Measurements from ENCODE around the gene PNPLA2.

The PNPLA2 gene

GRCh38 chr11:833114-833791 lies 14.5 kb downstream of the PNPLA2 start:
- no peaks in the 10 kb centered on the region for H3K9me3 Mint-ChIP-seq
- H3K27me3 Mint-ChIP-seq (ENCODE audit: low read depth, poor library complexity) = peaks cover 42% of the 10 kb centered on the region
- no peak overlapping the region for H3K27ac Mint-ChIP-seq
- H3K36me3 Mint-ChIP-seq (ENCODE audit: low read depth) = no peaks in the 10 kb centered on the region
- H3K4me3 Mint-ChIP-seq = peak overlapping the region; percentile 79
- H3K4me1 Mint-ChIP-seq = peaks cover 40% of the 10 kb centered on the region
- no peak for TF ChIP-seq CTCF (IDR thresholded peaks at IDR 0.05)
- DNase-seq = peak; percentile 69

GRCh38 chr11:833849-834311 lies 15.2 kb downstream of the PNPLA2 start:
- no peaks in the 10 kb centered on the region for H3K36me3 Mint-ChIP-seq (ENCODE audit: low read depth)
- no peak for TF ChIP-seq CTCF (IDR thresholded peaks at IDR 0.05)
- H3K27me3 Mint-ChIP-seq (ENCODE audit: low read depth, poor library complexity) = peaks cover 36% of the 10 kb centered on the region
- no peaks in the 10 kb centered on the region for H3K9me3 Mint-ChIP-seq
- H3K27ac Mint-ChIP-seq = no peak overlapping the region
- H3K4me1 Mint-ChIP-seq = peaks cover 33% of the 10 kb centered on the region
- no peak for DNase-seq
- H3K4me3 Mint-ChIP-seq = peak overlapping the region; percentile 79

GRCh38 chr11:834371-835316 lies 15.9 kb downstream of the PNPLA2 start:
- Mint-ChIP-seq H3K4me3 (peak overlapping the region; percentile 79), H3K27ac (no peak overlapping the region), H3K9me3 (no peaks in the 10 kb centered on the region), H3K4me1 (peaks cover 27% of the 10 kb centered on the region), H3K36me3 (ENCODE audit: low read depth) (no peaks in the 10 kb centered on the region), H3K27me3 (ENCODE audit: low read depth, poor library complexity) (peaks cover 28% of the 10 kb centered on the region)
- no peak for TF ChIP-seq CTCF (IDR thresholded peaks at IDR 0.05)
- no peak for DNase-seq

GRCh38 chr11:836274-836673 lies 17.6 kb downstream of the PNPLA2 start:
- H3K4me1 Mint-ChIP-seq = peaks cover 35% of the 10 kb centered on the region
- H3K36me3 Mint-ChIP-seq (ENCODE audit: low read depth) = peaks cover 8% of the 10 kb centered on the region
- H3K9me3 Mint-ChIP-seq = no peaks in the 10 kb centered on the region
- no peak for TF ChIP-seq CTCF (IDR thresholded peaks at IDR 0.05)
- peaks cover 15% of the 10 kb centered on the region for H3K27me3 Mint-ChIP-seq (ENCODE audit: low read depth, poor library complexity)
- H3K4me3 Mint-ChIP-seq = no peak overlapping the region
- DNase-seq = no peak
- H3K27ac Mint-ChIP-seq = no peak overlapping the region

GRCh38 chr11:836700-837099 lies 18.0 kb downstream of the PNPLA2 start:
- TF ChIP-seq CTCF (IDR thresholded peaks at IDR 0.05) = no peak
- no peak overlapping the region for H3K27ac Mint-ChIP-seq
- DNase-seq = no peak
- H3K4me1 Mint-ChIP-seq = peaks cover 34% of the 10 kb centered on the region
- peaks cover 10% of the 10 kb centered on the region for H3K27me3 Mint-ChIP-seq (ENCODE audit: low read depth, poor library complexity)
- H3K4me3 Mint-ChIP-seq = no peak overlapping the region
- H3K9me3 Mint-ChIP-seq = no peaks in the 10 kb centered on the region
- peaks cover 8% of the 10 kb centered on the region for H3K36me3 Mint-ChIP-seq (ENCODE audit: low read depth)

All from nephron progenitor cell (in vitro differentiated cells).